Measurements from ENCODE around the gene CFAP157.

Gene CFAP157
- total RNA-seq = 0 to 0.49 (median 0.11) reads per million in 9 experiments

DNA sequence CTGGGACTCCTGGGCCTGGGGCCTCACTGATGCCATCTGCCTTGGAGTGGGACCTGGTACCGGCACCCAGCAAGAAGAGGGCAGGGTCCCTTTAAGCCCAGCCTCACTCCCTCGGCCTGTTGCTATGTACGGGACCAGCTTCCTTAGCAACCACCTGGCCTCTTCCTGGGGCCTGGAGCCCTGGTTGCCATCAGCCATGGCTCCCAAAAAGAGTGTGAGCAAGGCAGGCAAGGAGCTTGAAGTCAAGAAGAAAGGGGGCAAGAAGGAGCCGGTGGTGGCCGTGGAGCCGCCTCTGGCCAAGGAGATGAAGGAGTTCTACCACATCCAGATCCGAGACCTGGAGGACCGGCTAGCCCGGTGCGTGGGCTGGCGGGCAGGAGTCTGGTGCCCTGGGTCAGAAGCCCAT lies at the start of gene CFAP157:
TSS of gene CFAP157 (plus strand) at position 153 of the 406 bp plus-strand sequence. CDS start at position 197, 44 bp downstream.
- DNase-seq = no peak
- peaks cover 24 to 32% of the 10 kb centered on the region in 2 donors for H3K4me1 Mint-ChIP-seq (ENCODE audit: low read depth in 2 of 2)
- peaks cover 6% of the 10 kb centered on the region for H3K36me3 Mint-ChIP-seq (ENCODE audit: insufficient read depth)
- ATAC-seq (replicated peaks) = no peak
- no peaks in the 10 kb centered on the region for H3K27me3 Mint-ChIP-seq
- H3K9me3 Mint-ChIP-seq = no peaks in the 10 kb centered on the region
- peak within 1 kb of the TSS in 1 of 2 donors; percentile 34 for H3K4me3 Mint-ChIP-seq
- peak within 1 kb of the TSS; percentile 22 to 78 for H3K27ac Mint-ChIP-seq

DNA sequence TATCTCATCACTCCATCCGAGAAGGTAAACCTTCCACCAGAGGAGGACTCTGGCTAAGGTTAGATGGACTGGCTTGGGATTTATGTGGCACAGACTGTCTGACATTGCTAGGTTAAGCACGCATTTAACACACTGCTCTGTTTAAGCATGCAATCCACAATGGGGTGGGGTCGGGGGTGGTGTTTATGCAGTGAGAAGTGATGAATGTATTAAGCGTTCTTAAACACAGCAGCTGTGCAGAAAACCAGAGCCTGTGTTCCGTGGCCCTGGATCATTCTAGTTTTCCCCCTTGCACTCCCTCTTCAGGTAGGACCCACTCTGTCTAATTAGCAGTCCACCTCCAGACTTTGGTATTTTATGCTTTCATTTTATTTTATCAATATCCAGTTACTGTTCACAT lies 48.4 kb upstream of the CFAP157 start:
- Mint-ChIP-seq H3K4me3 (no peak overlapping the region), H3K9me3 (no peaks in the 10 kb centered on the region), H3K27me3 (peaks cover under 1 to 4% of the 10 kb centered on the region in 2 donors), H3K27ac (no peak overlapping the region), H3K4me1 (ENCODE audit: low read depth in 2 of 2) (no peaks in the 10 kb centered on the region), H3K36me3 (ENCODE audit: insufficient read depth) (peaks cover 3% of the 10 kb centered on the region)
- DNase-seq = no peak
- no peak for ATAC-seq (replicated peaks)

DNA sequence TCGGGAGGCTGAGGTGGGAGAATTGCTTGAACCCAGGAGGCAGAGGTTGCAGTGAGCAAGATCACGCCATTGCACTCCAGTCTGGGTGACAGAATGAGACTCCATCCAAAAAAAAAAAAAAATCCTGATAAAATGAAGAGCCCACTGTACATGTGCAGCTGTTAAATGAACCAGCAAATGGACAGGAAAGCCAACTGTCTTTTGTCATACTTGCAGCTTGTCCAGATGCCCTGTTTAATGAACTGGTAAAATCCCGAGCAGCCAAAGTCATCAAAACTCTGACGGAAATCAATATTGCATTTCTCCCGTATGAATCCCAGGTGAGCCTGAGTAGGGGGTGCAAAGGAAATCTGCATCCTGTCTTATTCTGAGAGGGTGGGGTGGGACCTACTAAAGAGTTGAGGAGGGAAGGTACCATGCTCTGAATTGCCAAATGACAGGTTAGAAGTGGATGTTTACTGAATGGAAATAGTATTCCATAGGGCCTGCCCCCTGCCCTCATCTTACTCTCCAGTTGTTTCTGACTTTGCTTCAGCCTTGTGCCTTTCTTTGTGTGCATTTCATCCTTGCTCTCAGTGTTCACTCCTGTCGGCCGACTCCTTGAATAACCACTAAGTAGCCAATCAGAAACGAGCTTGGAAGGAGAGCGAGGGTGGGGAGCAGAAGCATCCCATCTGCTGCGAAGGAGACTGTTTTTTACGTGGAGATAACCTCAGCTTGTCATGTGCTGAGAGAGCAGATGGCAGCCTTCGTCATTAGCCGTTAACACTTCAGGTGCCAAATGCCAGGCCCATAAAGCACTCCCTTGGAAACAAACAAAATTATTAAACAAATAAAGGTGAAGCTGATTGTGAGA lies 45.7 kb upstream of the CFAP157 start:
- peaks cover 0 to 11% of the 10 kb centered on the region in 2 donors for H3K27me3 Mint-ChIP-seq
- no peaks in the 10 kb centered on the region for H3K4me1 Mint-ChIP-seq (ENCODE audit: low read depth in 2 of 2)
- DNase-seq (no peak), ATAC-seq (replicated peaks) (no peak)
- no peak overlapping the region for H3K4me3 Mint-ChIP-seq
- H3K36me3 Mint-ChIP-seq (ENCODE audit: insufficient read depth) = peaks cover 7% of the 10 kb centered on the region
- no peak overlapping the region for H3K27ac Mint-ChIP-seq
- H3K9me3 Mint-ChIP-seq = no peaks in the 10 kb centered on the region

- Mint-ChIP-seq H3K4me1 (ENCODE audit: low read depth in 2 of 2) (no peaks in the 10 kb centered on the region), H3K36me3 (ENCODE audit: insufficient read depth) (peaks cover 7% of the 10 kb centered on the region), H3K27me3 (peaks cover 3 to 11% of the 10 kb centered on the region in 2 donors), H3K27ac (no peak overlapping the region), H3K4me3 (no peak overlapping the region), H3K9me3 (no peaks in the 10 kb centered on the region)
- ATAC-seq (replicated peaks) (no peak), DNase-seq (no peak)
Observed at GRCh38 chr9:127662617-127663016, 44.2 kb upstream of the CFAP157 start.

GRCh38 chr9:127664324-127664677 lies 42.5 kb upstream of the CFAP157 start:
- Mint-ChIP-seq H3K27ac (no peak overlapping the region), H3K4me1 (ENCODE audit: low read depth in 2 of 2) (no peaks in the 10 kb centered on the region), H3K9me3 (no peaks in the 10 kb centered on the region), H3K27me3 (peaks cover 8 to 11% of the 10 kb centered on the region in 2 donors), H3K36me3 (ENCODE audit: insufficient read depth) (peaks cover 7% of the 10 kb centered on the region), H3K4me3 (no peak overlapping the region)
- ATAC-seq (replicated peaks) (no peak), DNase-seq (no peak)

GRCh38 chr9:127664678-127665507 lies 41.9 kb upstream of the CFAP157 start:
- Mint-ChIP-seq H3K9me3 (no peaks in the 10 kb centered on the region), H3K27me3 (peaks cover 8 to 11% of the 10 kb centered on the region in 2 donors), H3K27ac (no peak overlapping the region), H3K4me3 (no peak overlapping the region), H3K36me3 (ENCODE audit: insufficient read depth) (peaks cover 7% of the 10 kb centered on the region), H3K4me1 (ENCODE audit: low read depth in 2 of 2) (no peaks in the 10 kb centered on the region)
- DNase-seq (no peak), ATAC-seq (replicated peaks) (no peak)

GRCh38 chr9:127667127-127667844 lies 39.5 kb upstream of the CFAP157 start:
- Mint-ChIP-seq H3K27ac (no peak overlapping the region), H3K9me3 (no peaks in the 10 kb centered on the region), H3K36me3 (ENCODE audit: insufficient read depth) (peaks cover 7% of the 10 kb centered on the region), H3K4me1 (ENCODE audit: low read depth in 2 of 2) (no peaks in the 10 kb centered on the region), H3K4me3 (no peak overlapping the region), H3K27me3 (peaks cover 8 to 11% of the 10 kb centered on the region in 2 donors)
- DNase-seq = no peak
- no peak for ATAC-seq (replicated peaks)

GRCh38 chr9:127667906-127668305 lies 38.9 kb upstream of the CFAP157 start:
- H3K9me3 Mint-ChIP-seq = no peaks in the 10 kb centered on the region
- peaks cover 7% of the 10 kb centered on the region for H3K36me3 Mint-ChIP-seq (ENCODE audit: insufficient read depth)
- no peaks in the 10 kb centered on the region for H3K4me1 Mint-ChIP-seq (ENCODE audit: low read depth in 2 of 2)
- H3K27ac Mint-ChIP-seq = no peak overlapping the region
- H3K27me3 Mint-ChIP-seq = peaks cover 8 to 11% of the 10 kb centered on the region in 2 donors
- ATAC-seq (replicated peaks) = no peak
- no peak for DNase-seq
- no peak overlapping the region for H3K4me3 Mint-ChIP-seq

GRCh38 chr9:127673234-127673633 lies 33.6 kb upstream of the CFAP157 start:
- no peaks in the 10 kb centered on the region for H3K4me1 Mint-ChIP-seq (ENCODE audit: low read depth in 2 of 2)
- no peak overlapping the region for H3K4me3 Mint-ChIP-seq
- ATAC-seq (replicated peaks) = no peak
- no peaks in the 10 kb centered on the region for H3K9me3 Mint-ChIP-seq
- H3K27me3 Mint-ChIP-seq = no peaks in the 10 kb centered on the region
- no peak overlapping the region for H3K27ac Mint-ChIP-seq
- DNase-seq = no peak
- H3K36me3 Mint-ChIP-seq (ENCODE audit: insufficient read depth) = no peaks in the 10 kb centered on the region

GRCh38 chr9:127676638-127677037 lies 30.1 kb upstream of the CFAP157 start:
- Mint-ChIP-seq H3K4me1 (ENCODE audit: low read depth in 2 of 2) (no peaks in the 10 kb centered on the region), H3K36me3 (ENCODE audit: insufficient read depth) (no peaks in the 10 kb centered on the region), H3K27me3 (peaks cover 7 to 25% of the 10 kb centered on the region in 2 donors), H3K9me3 (no peaks in the 10 kb centered on the region), H3K4me3 (no peak overlapping the region), H3K27ac (no peak overlapping the region)
- DNase-seq = no peak
- ATAC-seq (replicated peaks) = no peak

GRCh38 chr9:127679506-127679905 lies 27.3 kb upstream of the CFAP157 start:
- ATAC-seq (replicated peaks) (no peak), DNase-seq (no peak)
- Mint-ChIP-seq H3K4me1 (ENCODE audit: low read depth in 2 of 2) (peaks cover 0 to 1% of the 10 kb centered on the region in 2 donors), H3K4me3 (no peak overlapping the region), H3K27me3 (peaks cover 7 to 25% of the 10 kb centered on the region in 2 donors), H3K27ac (no peak overlapping the region), H3K36me3 (ENCODE audit: insufficient read depth) (no peaks in the 10 kb centered on the region), H3K9me3 (no peaks in the 10 kb centered on the region)

DNA sequence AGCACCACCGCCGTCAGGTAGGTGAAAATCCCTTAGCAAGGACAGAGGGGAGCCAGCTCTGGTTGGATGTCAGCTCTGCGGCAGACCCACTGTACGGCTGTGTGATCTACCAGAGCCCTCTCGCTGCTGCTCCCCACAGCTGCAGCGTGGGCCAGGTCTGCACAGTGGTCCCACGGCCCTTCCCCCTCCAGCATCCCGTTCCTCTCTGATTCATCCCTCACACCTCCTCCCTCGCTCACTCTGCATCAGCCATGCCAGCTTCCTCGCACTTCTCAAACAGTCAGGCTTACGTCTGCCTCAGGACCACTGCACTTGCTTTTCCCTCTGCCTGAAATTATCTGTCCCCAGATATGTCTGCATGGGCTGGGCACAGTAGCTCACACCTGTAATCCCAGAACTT lies 26.6 kb upstream of the CFAP157 start:
- Mint-ChIP-seq H3K4me1 (ENCODE audit: low read depth in 2 of 2) (peaks cover 0 to 1% of the 10 kb centered on the region in 2 donors), H3K36me3 (ENCODE audit: insufficient read depth) (no peaks in the 10 kb centered on the region), H3K27ac (no peak overlapping the region), H3K9me3 (no peaks in the 10 kb centered on the region), H3K27me3 (peaks cover 7 to 25% of the 10 kb centered on the region in 2 donors), H3K4me3 (no peak overlapping the region)
- DNase-seq = no peak
- ATAC-seq (replicated peaks) = no peak

DNA sequence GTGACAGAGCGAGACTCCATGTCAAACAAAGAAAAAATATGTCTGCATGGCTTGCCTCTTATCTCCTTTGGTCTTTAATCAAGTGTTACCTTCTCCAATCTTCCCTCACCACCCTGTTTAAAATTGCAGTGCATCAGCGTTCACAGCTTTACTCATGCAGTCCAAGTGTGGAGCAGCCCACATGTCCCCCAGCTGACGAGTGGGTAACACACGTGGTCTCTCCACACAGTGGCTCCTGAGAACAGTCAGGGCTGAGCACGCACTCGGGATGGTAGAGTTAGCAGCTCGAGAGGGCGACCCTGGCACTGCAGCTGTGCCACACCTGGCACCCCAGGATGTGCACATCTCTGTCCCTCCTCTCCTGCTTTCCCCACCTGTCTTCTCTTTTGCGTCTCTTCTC lies 25.9 kb upstream of the CFAP157 start:
- H3K4me3 Mint-ChIP-seq = no peak overlapping the region
- H3K36me3 Mint-ChIP-seq (ENCODE audit: insufficient read depth) = no peaks in the 10 kb centered on the region
- ATAC-seq (replicated peaks) (no peak), DNase-seq (no peak)
- H3K4me1 Mint-ChIP-seq (ENCODE audit: low read depth in 2 of 2) = peaks cover 0 to 1% of the 10 kb centered on the region in 2 donors
- no peaks in the 10 kb centered on the region for H3K9me3 Mint-ChIP-seq
- H3K27me3 Mint-ChIP-seq = peaks cover 7 to 25% of the 10 kb centered on the region in 2 donors
- no peak overlapping the region for H3K27ac Mint-ChIP-seq

Measured in effector memory CD8-positive, alpha-beta T cell (primary cell).